GM18868 (cell line): ENCODE data around the gene TEPSIN.

ENCODE experiments used
- ATAC-seq: cut with Tn5 transposase; IDR thresholded peaks from one replicate; pipeline ENCODE4 v1.9.1; 2021; ENCODE audit warnings: mild to moderate bottlenecking, moderate library complexity; ENCODE audit not compliant: unreplicated experiment

Gene TEPSIN

GRCh38 chr17:81222906-81223761, 15.7 kb downstream of the TEPSIN start, which contains the start of gene CEP131:
CEP131 (minus strand) TSS chr17:81222965; CDS start chr17:81220056, 2,909 bp downstream.
- peak; percentile 88 for ATAC-seq

- ATAC-seq = no peak
Measured at GRCh38 chr17:81222620-81222905, 16.3 kb downstream of the TEPSIN start.

GRCh38 chr17:81221842-81222619, 16.8 kb downstream of the TEPSIN start:
- ATAC-seq = no peak

- no peak for ATAC-seq
Measured at GRCh38 chr17:81221371-81221841, 17.4 kb downstream of the TEPSIN start.

- ATAC-seq = no peak
Measured at GRCh38 chr17:81219476-81220180, 19.2 kb downstream of the TEPSIN start.

- no peak for ATAC-seq
Measured at GRCh38 chr17:81218991-81219390, 19.9 kb downstream of the TEPSIN start.

GRCh38 chr17:81218459-81218858, 20.4 kb downstream of the TEPSIN start:
- ATAC-seq = no peak

GRCh38 chr17:81217491-81217890, 21.4 kb downstream of the TEPSIN start:
- no peak for ATAC-seq

GRCh38 chr17:81213978-81214377, 24.9 kb downstream of the TEPSIN start:
- no peak for ATAC-seq

- no peak for ATAC-seq
Measured at GRCh38 chr17:81212365-81212764, 26.5 kb downstream of the TEPSIN start.

- no peak for ATAC-seq
Measured at GRCh38 chr17:81210868-81211267, 28.0 kb downstream of the TEPSIN start.

GRCh38 chr17:81210466-81210865, 28.4 kb downstream of the TEPSIN start:
- ATAC-seq = no peak

- ATAC-seq = no peak
Measured at GRCh38 chr17:81209141-81209540, 29.7 kb downstream of the TEPSIN start.

GRCh38 chr17:81208651-81209050, 30.2 kb downstream of the TEPSIN start:
- no peak for ATAC-seq

- no peak for ATAC-seq
Measured at GRCh38 chr17:81207610-81208581, 31.0 kb downstream of the TEPSIN start.

GRCh38 chr17:81206657-81207056, 32.2 kb downstream of the TEPSIN start:
- no peak for ATAC-seq

GRCh38 chr17:81206166-81206565, 32.7 kb downstream of the TEPSIN start:
- ATAC-seq = no peak

- no peak for ATAC-seq
Measured at GRCh38 chr17:81204578-81204977, 34.3 kb downstream of the TEPSIN start.

GRCh38 chr17:81203136-81203535, 35.7 kb downstream of the TEPSIN start:
- no peak for ATAC-seq

- ATAC-seq = no peak
Measured at GRCh38 chr17:81202318-81202717, 36.5 kb downstream of the TEPSIN start.
